Osteocyte (in vitro differentiated cells): ENCODE measurements around the gene CORO2A. TPM values are rescaled to one million over a fixed set of nuclear protein-coding genes. Genes with fewer than 3 reads are reported as not detected.
"Not testable (repeated sequence)": the region's sequence is repeated elsewhere in the genome, so short reads cannot be mapped to it uniquely, and the experiment has no call there.

ENCODE experiments used
- DNase-seq: peaks from one replicate; pipeline ENCODE4 v3.0.0; 2021; ENCODE audit warnings: mixed read lengths; ENCODE audit not compliant: unreplicated experiment; ENCODE audit errors: extremely low spot score
- H3K27ac Mint-ChIP-seq: one replicate; pipeline ENCODE4 v1.8.0; 2021; ENCODE audit warnings: mild to moderate bottlenecking, mixed read lengths; ENCODE audit not compliant: unreplicated experiment
- H3K27me3 Mint-ChIP-seq: one replicate; pipeline ENCODE4 v1.8.0; 2021; ENCODE audit warnings: mixed read lengths; ENCODE audit not compliant: unreplicated experiment
- H3K36me3 Mint-ChIP-seq: one replicate; pipeline ENCODE4 v1.8.0; 2021; ENCODE audit warnings: mixed read lengths; ENCODE audit not compliant: unreplicated experiment
- H3K4me1 Mint-ChIP-seq: one replicate; pipeline ENCODE4 v1.8.0; 2021; ENCODE audit warnings: mixed read lengths; ENCODE audit not compliant: unreplicated experiment
- H3K4me3 Mint-ChIP-seq: one replicate; pipeline ENCODE4 v1.8.0; 2021; ENCODE audit warnings: mild to moderate bottlenecking, moderate library complexity, mixed read lengths; ENCODE audit not compliant: unreplicated experiment
- H3K9me3 Mint-ChIP-seq: one replicate; pipeline ENCODE4 v1.8.0; 2021; ENCODE audit warnings: mixed read lengths; ENCODE audit not compliant: unreplicated experiment
- CTCF ChIP-seq: fragments of 200-600 bp; sonication (generic); IDR thresholded peaks from 2 replicates; pipeline ENCODE4 v1.5.0; 2021; ENCODE audit warnings: antibody characterized with exemption, mild to moderate bottlenecking, moderate library complexity
- total RNA-seq: library from RNA; stranded (reverse); gene quantifications from 2 replicates; pipeline ENCODE4 v1.2.1, GENCODE V29; 2021

The CORO2A gene
- total RNA-seq, 1 donor from 2014 or later: 1.8 TPM

- H3K4me1 Mint-ChIP-seq: peaks cover 2% of the 10 kb centered on the region
- peaks cover 2% of the 10 kb centered on the region for H3K27me3 Mint-ChIP-seq
- no peak for DNase-seq
- no peaks in the 10 kb centered on the region for H3K36me3 Mint-ChIP-seq
- H3K4me3 Mint-ChIP-seq: no peak overlapping the region
- H3K9me3 Mint-ChIP-seq: no peaks in the 10 kb centered on the region
- no peak for TF ChIP-seq CTCF
- H3K27ac Mint-ChIP-seq: no peak overlapping the region
These were observed 100.5 kb downstream of the CORO2A start for GRCh38 chr9:98091735-98092612.

GRCh38 chr9:98090674-98091073 lies 101.8 kb downstream of the CORO2A start:
- not testable (repeated sequence) for H3K4me1 Mint-ChIP-seq, H3K9me3 Mint-ChIP-seq, H3K27ac Mint-ChIP-seq, H3K4me3 Mint-ChIP-seq, H3K27me3 Mint-ChIP-seq, H3K36me3 Mint-ChIP-seq, DNase-seq

DNA sequence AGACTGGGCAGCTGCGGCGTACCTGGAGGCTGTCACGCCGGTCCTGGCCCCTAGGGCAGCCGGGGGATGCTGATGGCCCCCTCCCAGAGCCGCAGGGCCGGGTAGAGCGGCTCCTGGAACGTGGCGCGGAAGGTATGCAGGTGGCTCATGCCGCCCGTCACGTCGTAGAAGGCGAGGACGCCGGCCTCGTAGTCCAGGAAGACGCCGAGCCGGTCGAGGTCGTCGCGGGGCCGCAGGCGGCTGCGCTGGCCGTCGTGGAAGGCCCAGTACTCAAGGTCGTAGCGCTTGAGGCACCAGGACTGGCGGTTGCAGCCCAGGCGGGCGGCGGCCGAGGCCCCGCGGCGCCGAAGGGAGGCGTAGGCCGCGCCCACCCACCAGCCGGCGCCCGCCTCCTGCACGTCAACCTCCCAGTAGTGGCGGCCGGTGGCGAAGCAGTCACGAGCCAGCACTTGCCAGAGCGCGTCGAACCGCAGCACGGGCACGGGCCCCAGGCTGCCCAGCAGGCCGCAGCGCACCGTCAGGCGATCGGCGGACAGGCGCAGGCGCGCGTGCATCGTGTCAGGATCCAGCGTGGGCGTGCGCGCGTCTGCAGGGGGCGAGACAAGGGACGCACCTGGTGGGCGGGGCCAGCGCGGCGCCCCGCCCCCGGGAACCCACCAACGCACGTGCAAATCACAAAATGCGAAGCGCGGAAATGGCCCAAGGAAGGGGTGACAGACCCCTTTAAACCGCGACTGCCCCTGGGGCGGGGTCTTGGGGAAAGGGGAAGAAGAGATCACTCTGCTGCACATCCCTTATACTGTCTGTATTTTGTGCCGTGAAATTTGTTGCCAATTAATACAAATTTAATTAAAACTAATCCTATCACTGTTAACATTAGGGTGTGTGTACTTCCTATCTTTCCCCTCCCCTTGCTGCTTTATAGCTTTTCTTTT lies 104.8 kb downstream of the CORO2A start:
- peak overlapping the region; percentile 48 for H3K4me3 Mint-ChIP-seq
- no peak for TF ChIP-seq CTCF
- H3K27me3 Mint-ChIP-seq: peaks cover under 1% of the 10 kb centered on the region
- no peaks in the 10 kb centered on the region for H3K9me3 Mint-ChIP-seq
- peaks cover 8% of the 10 kb centered on the region for H3K36me3 Mint-ChIP-seq
- no peak overlapping the region for H3K27ac Mint-ChIP-seq
- DNase-seq: no peak
- H3K4me1 Mint-ChIP-seq: peaks cover 4% of the 10 kb centered on the region

DNA sequence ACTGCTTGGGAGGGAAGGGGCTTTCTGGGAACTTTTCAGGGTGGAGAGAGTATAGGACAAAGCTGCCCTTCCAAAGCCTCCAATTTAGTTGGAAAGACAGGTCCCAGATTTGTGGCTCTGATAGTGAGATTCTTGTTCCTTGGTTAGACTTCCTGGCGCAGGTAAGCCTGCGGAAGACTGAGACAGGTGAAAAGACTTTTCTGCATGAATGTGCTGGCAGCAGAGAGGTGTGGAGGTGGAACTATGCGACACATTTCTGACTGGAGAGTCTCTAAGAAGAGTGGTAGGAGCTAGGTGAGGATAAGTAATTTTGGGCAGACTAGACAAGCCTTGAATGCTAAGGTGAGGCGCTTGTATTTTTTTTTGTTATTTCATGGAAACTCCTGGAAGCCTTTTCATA lies 106.0 kb downstream of the CORO2A start:
- Mint-ChIP-seq H3K9me3 (no peaks in the 10 kb centered on the region), H3K4me1 (peaks cover 4% of the 10 kb centered on the region), H3K36me3 (peaks cover 16% of the 10 kb centered on the region), H3K27me3 (no peaks in the 10 kb centered on the region), H3K4me3 (peak overlapping the region; percentile 8), H3K27ac (no peak overlapping the region)
- no peak for DNase-seq
- no peak for TF ChIP-seq CTCF

- no peak overlapping the region for H3K4me3 Mint-ChIP-seq
- H3K27me3 Mint-ChIP-seq: no peaks in the 10 kb centered on the region
- H3K36me3 Mint-ChIP-seq: peaks cover 22% of the 10 kb centered on the region
- peaks cover 4% of the 10 kb centered on the region for H3K4me1 Mint-ChIP-seq
- no peaks in the 10 kb centered on the region for H3K9me3 Mint-ChIP-seq
- no peak overlapping the region for H3K27ac Mint-ChIP-seq
- TF ChIP-seq CTCF: no peak
- DNase-seq: no peak
These were observed 106.5 kb downstream of the CORO2A start for GRCh38 chr9:98085944-98086343.
